Natural killer cell treated with Interleukin-12 subunit alpha and Interleukin-12 subunit beta and Interleukin-15 and Interleukin-18, amount 100 ng/mL, for 72 hours (primary cell): Measurements from ENCODE around the gene CBLN2. TPM values are rescaled to one million over a fixed set of nuclear protein-coding genes. Genes with fewer than 3 reads are reported as not detected.

Experiments
- ATAC-seq, 2 donors: fragments of 150-1000 bp; cut with Tn5 transposase in 1 of 2; sonication (Bioruptor Pico), chemical (Tn5 transposase) in 1 of 2; 2 replicates each; pipeline ENCODE4 v1.10.0; 2021
- DNase-seq: peaks from one replicate; pipeline ENCODE4 v3.0.0; 2022; ENCODE audit warnings: low spot score
- H3K27ac Mint-ChIP-seq, 2 donors: 1 replicate in 1 of 2; 2 replicates in 1 of 2; pipeline ENCODE4 v1.8.0; 2022; ENCODE audit warnings: mixed read lengths in 2 of 2, mild to moderate bottlenecking in 1 of 2, moderate library complexity in 1 of 2
- H3K27me3 Mint-ChIP-seq, 2 donors: 1 replicate in 1 of 2; 2 replicates in 1 of 2; pipeline ENCODE4 v1.8.0; 2022; ENCODE audit warnings: mixed read lengths in 2 of 2
- H3K36me3 Mint-ChIP-seq: one replicate; pipeline ENCODE4 v1.8.0; 2022; ENCODE audit warnings: mixed read lengths
- H3K4me1 Mint-ChIP-seq, 2 donors: 1 replicate in 1 of 2; 2 replicates in 1 of 2; pipeline ENCODE4 v1.8.0; 2022; ENCODE audit warnings: low read depth in 2 of 2, mixed read lengths in 2 of 2, mild to moderate bottlenecking in 1 of 2
- H3K4me3 Mint-ChIP-seq: one replicate; pipeline ENCODE4 v1.8.0; 2022; ENCODE audit warnings: mixed read lengths
- H3K9me3 Mint-ChIP-seq: 2 replicates; pipeline ENCODE4 v1.8.0; 2022; ENCODE audit warnings: mixed read lengths
- total RNA-seq, 2 donors: library from RNA; stranded (reverse); gene quantifications; one replicate each; pipeline ENCODE4 v1.2.3, GENCODE V29; 2022

The CBLN2 gene
- total RNA-seq, 2 donors from 2014 or later = not detected

DNA sequence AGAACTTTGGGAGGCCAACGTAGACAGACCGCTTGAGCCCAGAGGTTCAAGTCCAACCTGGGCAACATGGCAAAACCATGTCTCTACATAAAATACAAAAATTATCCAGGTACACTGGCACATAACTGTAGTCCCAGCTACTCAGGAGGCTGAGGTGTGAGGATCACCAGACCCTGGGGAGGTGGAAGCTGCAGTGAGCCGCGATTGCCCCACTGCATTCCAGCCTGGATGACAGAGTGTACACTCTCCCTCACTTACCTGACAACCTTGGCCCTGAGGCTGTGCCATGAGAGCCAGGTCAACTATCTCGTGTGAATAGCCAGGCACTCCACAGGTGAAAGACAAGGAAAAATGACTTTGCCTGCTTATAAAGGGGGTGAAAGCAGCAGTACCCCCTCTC, 39.3 kb downstream of the CBLN2 start:
- no peak for ATAC-seq
- Mint-ChIP-seq H3K27me3 (no peaks in the 10 kb centered on the region), H3K4me1 (no peaks in the 10 kb centered on the region), H3K9me3 (no peaks in the 10 kb centered on the region), H3K36me3 (no peaks in the 10 kb centered on the region), H3K27ac (no peak overlapping the region), H3K4me3 (no peak overlapping the region)
- no peak for DNase-seq

GRCh38 chr18:72502671-72503431, 41.3 kb downstream of the CBLN2 start:
- ATAC-seq (peak in 1 of 2 donors; percentile 24), DNase-seq (no peak)

GRCh38 chr18:72492497-72492896, 51.6 kb downstream of the CBLN2 start:
- DNase-seq = no peak
- Mint-ChIP-seq H3K4me3 (no peak overlapping the region), H3K36me3 (no peaks in the 10 kb centered on the region), H3K27me3 (no peaks in the 10 kb centered on the region), H3K9me3 (no peaks in the 10 kb centered on the region), H3K4me1 (no peaks in the 10 kb centered on the region), H3K27ac (no peak overlapping the region)
- no peak for ATAC-seq

More at GRCh38 chr18:72502671-72503431, 41.3 kb downstream of the CBLN2 start:
- no peak overlapping the region for H3K27ac Mint-ChIP-seq
- H3K4me3 Mint-ChIP-seq = no peak overlapping the region
- no peaks in the 10 kb centered on the region for H3K27me3 Mint-ChIP-seq
- H3K36me3 Mint-ChIP-seq = no peaks in the 10 kb centered on the region
- no peaks in the 10 kb centered on the region for H3K4me1 Mint-ChIP-seq
- H3K9me3 Mint-ChIP-seq = peaks cover 7% of the 10 kb centered on the region
